NCI-H187 (cell line): Measurements from ENCODE around the gene GCSH.

Experiments
- DNase-seq, 2 experiments: peaks; one replicate each; lab custom pipeline; 2025; lab: John Stamatoyannopoulos, UW

The GCSH gene

GRCh38 chr16:81042821-81043220, 53.4 kb downstream of the GCSH start:
- DNase-seq = no peak

GRCh38 chr16:81041696-81042095, 54.5 kb downstream of the GCSH start:
- DNase-seq = no peak

DNA sequence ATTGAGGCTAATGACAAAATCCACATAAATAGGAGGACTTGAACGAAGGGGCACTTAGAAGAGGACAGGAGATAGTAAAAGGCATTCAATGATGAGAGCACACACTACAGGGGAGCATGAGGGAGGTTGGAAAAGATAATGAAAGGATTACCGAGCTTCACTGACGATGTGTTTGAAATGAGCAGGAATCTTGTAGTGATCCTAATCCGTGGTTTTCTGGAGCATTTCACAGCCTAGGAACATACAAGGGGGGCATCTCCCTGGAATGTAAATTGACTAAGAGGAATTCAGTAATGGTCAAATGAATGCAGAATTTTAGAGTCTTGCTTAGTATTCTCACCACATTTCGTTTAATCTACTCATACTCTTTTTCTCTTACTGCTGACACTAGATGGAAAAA, 55.4 kb downstream of the GCSH start:
- no peak for DNase-seq

DNA sequence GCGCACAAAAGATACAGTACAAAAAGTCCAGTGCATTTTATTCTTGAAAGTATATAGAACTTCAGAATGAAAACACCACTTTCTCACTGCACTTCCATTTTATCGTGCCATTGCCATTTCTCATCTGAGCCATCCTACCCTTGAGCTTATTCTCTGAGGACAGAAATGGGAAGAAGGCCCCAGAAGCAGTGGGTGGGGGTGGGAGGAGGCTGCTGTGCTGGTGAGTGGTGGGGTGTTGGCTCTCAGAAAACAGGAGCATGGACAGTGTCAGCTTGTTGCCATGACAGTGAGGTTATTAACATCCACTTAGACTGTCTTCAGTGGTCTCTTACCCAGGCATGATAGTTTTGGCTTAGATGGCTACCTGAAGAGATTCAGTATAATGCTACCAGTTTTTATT, 56.1 kb downstream of the GCSH start:
- no peak for DNase-seq

- DNase-seq = no peak
Observed at GRCh38 chr16:81036751-81037350, 59.3 kb downstream of the GCSH start.

DNA sequence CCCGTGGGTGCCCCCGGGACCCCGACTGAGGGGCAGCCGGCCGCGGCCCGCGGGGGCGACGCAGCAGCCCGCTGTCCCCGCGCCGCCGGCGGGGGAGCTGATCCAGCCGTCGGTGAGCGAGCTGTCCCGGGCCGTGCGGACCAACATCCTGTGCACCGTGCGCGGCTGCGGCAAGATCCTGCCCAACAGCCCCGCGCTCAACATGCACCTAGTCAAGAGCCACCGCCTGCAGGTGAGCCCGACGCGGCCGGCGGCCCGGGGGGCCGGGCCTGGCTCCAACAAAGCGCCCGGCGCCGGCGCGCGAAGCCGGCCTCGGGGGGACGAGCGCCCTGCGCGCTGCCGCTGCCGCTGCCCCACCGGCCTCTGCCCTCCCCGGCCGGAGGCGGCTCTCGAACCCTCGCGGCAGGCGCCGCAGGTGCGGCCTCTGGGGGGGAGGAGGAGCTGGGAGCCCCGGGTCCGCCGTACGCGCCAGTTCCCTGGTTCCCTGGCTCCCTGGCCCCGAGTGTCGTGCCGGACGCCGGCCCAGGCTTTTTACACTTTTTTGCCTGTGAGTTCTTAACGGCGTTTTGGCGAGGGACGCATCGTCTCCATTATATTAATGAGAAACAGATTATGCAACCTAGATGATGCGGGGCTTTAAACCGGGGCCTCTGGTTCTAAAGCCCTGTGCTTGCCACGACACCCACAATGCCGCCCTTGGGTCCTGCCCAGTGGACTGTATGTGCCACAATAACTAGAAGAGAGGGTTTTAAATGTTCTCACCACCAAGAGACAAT, 60.0 kb downstream of the GCSH start:
- DNase-seq = no peak

DNA sequence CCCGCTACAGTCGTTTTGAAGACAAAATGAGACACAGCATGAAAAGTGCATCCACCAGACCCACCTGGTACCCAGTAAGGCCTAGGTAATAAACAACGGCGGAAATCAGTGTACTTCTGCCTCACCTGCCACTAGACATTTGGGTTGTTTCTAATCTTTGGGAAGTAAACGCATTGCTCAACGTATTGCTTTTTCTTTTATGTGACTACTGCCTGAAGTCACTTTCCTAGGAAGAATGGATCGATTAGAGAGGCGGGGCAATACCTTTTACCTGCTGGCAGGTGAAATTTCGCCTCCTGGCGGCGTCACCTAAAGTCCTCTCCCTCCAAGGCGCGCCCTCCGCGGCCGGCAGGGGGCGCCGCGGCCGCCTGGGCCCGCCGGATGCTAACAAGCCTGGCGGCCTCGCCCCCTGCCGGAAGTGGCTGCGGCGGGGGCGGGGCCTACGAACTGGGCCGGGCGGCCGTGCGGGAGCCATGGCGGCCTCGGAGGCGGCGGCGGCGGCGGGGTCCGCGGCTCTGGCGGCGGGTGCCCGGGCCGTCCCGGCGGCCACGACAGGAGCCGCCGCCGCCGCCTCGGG, 60.7 kb downstream of the GCSH start, which contains the start of gene ATMIN:
TSS of gene ATMIN (plus strand) at position 445 of the 577 bp plus-strand sequence. CDS start at position 474, 29 bp downstream.
- peak; percentile 65 to 71 for DNase-seq
